Aorta (tissue), 5 donors: Measurements from ENCODE around the gene IL22RA2. TPM values are rescaled to one million over a fixed set of nuclear protein-coding genes. Genes with fewer than 3 reads are reported as not detected.

Experiments
- ATAC-seq: fragments of 200-7000 bp; cut with Tn5 transposase; one replicate; pipeline ENCODE4 v1.9.1; 2022; ENCODE audit warnings: moderate library complexity; ENCODE audit not compliant: low FRiP score
- DNase-seq, 2 donors: peaks; one replicate each; pipeline ENCODE4 v3.0.0-alpha.2; 2020
- H3K27ac ChIP-seq, 2 donors: one replicate each; pipeline ENCODE4 v1.5.1; 2013; ENCODE audit warnings: low read length in 2 of 2, mild to moderate bottlenecking in 2 of 2, moderate library complexity in 2 of 2, control low read depth in 1 of 2, inconsistent platforms in 1 of 2, low read depth in 1 of 2
- H3K27me3 ChIP-seq, 2 donors: one replicate each; pipeline ENCODE4 v1.6.1; 2013; ENCODE audit warnings: control low read depth in 1 of 2, low read length in 1 of 2, mild to moderate bottlenecking in 1 of 2, moderate library complexity in 1 of 2; ENCODE audit not compliant: insufficient read depth in 2 of 2, control insufficient read depth in 1 of 2
- H3K36me3 ChIP-seq, 2 donors: one replicate each; pipeline ENCODE4 v1.6.1; 2013; ENCODE audit warnings: control low read depth in 1 of 2, low read length in 1 of 2, mild to moderate bottlenecking in 1 of 2; ENCODE audit not compliant: insufficient read depth in 2 of 2, control insufficient read depth in 1 of 2
- H3K4me1 ChIP-seq, 2 donors: one replicate each; pipeline ENCODE4 v1.6.1; 2013; ENCODE audit warnings: low read length in 2 of 2, control low read depth in 1 of 2, mild to moderate bottlenecking in 1 of 2, moderate library complexity in 1 of 2; ENCODE audit not compliant: insufficient read depth in 2 of 2, control insufficient read depth in 1 of 2
- H3K4me3 ChIP-seq, 2 donors: one replicate each; pipeline ENCODE4 v1.5.1; 2013; ENCODE audit warnings: low read length in 2 of 2, control low read depth in 1 of 2, mild to moderate bottlenecking in 1 of 2
- H3K9me3 ChIP-seq: one replicate; pipeline ENCODE4 v1.6.1; 2013; ENCODE audit warnings: mild to moderate bottlenecking, low read length; ENCODE audit not compliant: control insufficient read depth
- WGBS, 2 donors: extraction: QIAGEN DNeasy Blood & Tissue Kit; methylation state at CpG; one replicate each; pipeline ENCODE4 v1.1.7; 2013; 5-methylcytosine and 5-hydroxymethylcytosine counted together
- intact Hi-C, 2 donors: fragments of 100-400 bp; cut with DNase I; formaldehyde crosslinking; loops; one replicate each; pipeline versions ENCODE4 v1.14.2 to v1.15.0; 2022
- polyA plus RNA-seq, 2 donors: library from polyadenylated mRNA; stranded (reverse); fragments of 200-250 nt; gene quantifications; one replicate each; pipeline ENCODE4 v1.2.3, GENCODE V29; 2013
- total RNA-seq, 2 donors: library from RNA; stranded (reverse); fragmentation: NEBNext Ultra II Directional; extraction: Animal tissue kit (Norgen Biotek cat#: 25700); gene quantifications; one replicate each; pipeline ENCODE4 v1.2.1, GENCODE V29; 2021
- donor health status: healthy with polysubstance abuse.
- donor health status: Bipolar disorder and iron deficiency.
- donor health status: DM: no; HTN: no; CAD: no.
- donor health status: DM: no; HTN: no; CAD: no.
- donor health status: DM: yes; HTN: yes; CAD: no.

Gene IL22RA2
- total and polyA plus RNA-seq, 4 donors = not detected

- H3K4me3 ChIP-seq = no peak overlapping the region
- intact Hi-C loops = no loop called here
These were observed 33.1 kb upstream of the IL22RA2 start for GRCh38 chr6:137206577-137206976.

GRCh38 chr6:137203256-137203655 lies 29.8 kb upstream of the IL22RA2 start:
- H3K9me3 ChIP-seq = no peaks in the 10 kb centered on the region
- no peaks in the 10 kb centered on the region for H3K4me1 ChIP-seq
- no peak overlapping the region for H3K27ac ChIP-seq
- H3K36me3 ChIP-seq = peaks cover 0 to 3% of the 10 kb centered on the region in 2 donors
- DNase-seq = no peak
- H3K27me3 ChIP-seq = no peaks in the 10 kb centered on the region
- ATAC-seq = no peak
- intact Hi-C loops = no loop called here
- no peak overlapping the region for H3K4me3 ChIP-seq
- WGBS, 2 donors = 88 to 91% methylated on average over 2 of the region's 2 CpGs

More at GRCh38 chr6:137206577-137206976, 33.1 kb upstream of the IL22RA2 start:
- no peaks in the 10 kb centered on the region for H3K9me3 ChIP-seq
- H3K27me3 ChIP-seq = no peaks in the 10 kb centered on the region
- peaks cover 0 to 2% of the 10 kb centered on the region in 2 donors for H3K36me3 ChIP-seq
- ATAC-seq (no peak), DNase-seq (no peak)
- WGBS, 2 donors = 0 to 4% methylated on average over 1 of the region's 1 CpG
- no peak overlapping the region for H3K27ac ChIP-seq
- H3K4me1 ChIP-seq = peaks cover 0 to 4% of the 10 kb centered on the region in 2 donors

GRCh38 chr6:137202078-137202477 lies 28.6 kb upstream of the IL22RA2 start:
- ATAC-seq (no peak), DNase-seq (no peak)
- no peaks in the 10 kb centered on the region for H3K27me3 ChIP-seq
- no peak overlapping the region for H3K27ac ChIP-seq
- no peak overlapping the region for H3K4me3 ChIP-seq
- no peaks in the 10 kb centered on the region for H3K9me3 ChIP-seq
- no peaks in the 10 kb centered on the region for H3K4me1 ChIP-seq
- H3K36me3 ChIP-seq = peaks cover 0 to 3% of the 10 kb centered on the region in 2 donors
- intact Hi-C loops = no loop called here
- 78 to 80% methylated on average over 6 of the region's 6 CpGs for WGBS, 2 donors

DNA sequence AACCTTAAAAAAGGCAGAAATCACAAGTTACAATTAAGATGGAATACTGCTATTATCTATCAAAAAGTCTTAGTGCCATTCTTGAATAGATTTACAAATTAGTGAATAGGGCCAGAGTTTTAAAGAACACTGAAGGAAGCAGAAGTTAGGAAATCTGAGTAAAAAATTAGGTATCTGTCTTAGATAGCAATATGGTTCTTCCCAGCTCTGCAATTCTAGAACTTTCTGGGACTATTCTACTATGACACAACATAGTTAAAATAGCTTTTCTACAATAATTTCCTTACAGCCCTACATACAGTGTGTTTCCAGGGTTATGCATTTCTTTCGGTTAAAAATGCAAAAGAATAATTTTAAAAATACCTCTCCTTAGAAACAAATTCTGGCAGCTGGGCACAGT lies 27.6 kb upstream of the IL22RA2 start:
- Histone ChIP-seq H3K27me3 (no peaks in the 10 kb centered on the region), H3K4me3 (no peak overlapping the region), H3K27ac (no peak overlapping the region), H3K36me3 (peaks cover 0 to 3% of the 10 kb centered on the region in 2 donors), H3K9me3 (no peaks in the 10 kb centered on the region), H3K4me1 (no peaks in the 10 kb centered on the region)
- ATAC-seq = no peak
- WGBS, 2 donors = 66 to 86% methylated on average over 1 of the region's 1 CpG
- intact Hi-C loops = no loop called here
- no peak for DNase-seq

DNA sequence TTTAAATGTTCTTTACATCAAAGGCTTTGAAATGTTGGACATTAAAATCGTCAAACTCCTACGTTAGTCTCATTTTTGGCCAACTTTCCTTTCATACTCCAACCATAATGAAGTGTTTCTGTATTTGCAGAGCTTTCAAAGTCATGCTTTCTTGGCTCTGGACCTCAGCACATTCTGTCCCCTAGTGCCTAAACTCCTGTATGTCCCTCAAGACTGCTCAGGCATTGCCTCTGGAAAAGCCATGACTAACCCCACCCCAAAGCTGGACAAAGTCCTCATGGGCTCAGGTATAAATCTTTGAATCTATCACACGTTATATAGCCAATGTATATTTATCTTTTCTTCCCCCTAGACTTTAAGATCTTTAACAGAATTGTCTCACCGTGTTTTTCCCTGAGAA lies 26.8 kb upstream of the IL22RA2 start:
- H3K9me3 ChIP-seq = no peaks in the 10 kb centered on the region
- no peak overlapping the region for H3K27ac ChIP-seq
- H3K4me3 ChIP-seq = no peak overlapping the region
- H3K36me3 ChIP-seq = peaks cover 0 to 3% of the 10 kb centered on the region in 2 donors
- intact Hi-C loops = no loop called here
- DNase-seq (no peak), ATAC-seq (no peak)
- no peaks in the 10 kb centered on the region for H3K4me1 ChIP-seq
- H3K27me3 ChIP-seq = no peaks in the 10 kb centered on the region
- WGBS, 2 donors = 81 to 90% methylated on average over 4 of the region's 4 CpGs

DNA sequence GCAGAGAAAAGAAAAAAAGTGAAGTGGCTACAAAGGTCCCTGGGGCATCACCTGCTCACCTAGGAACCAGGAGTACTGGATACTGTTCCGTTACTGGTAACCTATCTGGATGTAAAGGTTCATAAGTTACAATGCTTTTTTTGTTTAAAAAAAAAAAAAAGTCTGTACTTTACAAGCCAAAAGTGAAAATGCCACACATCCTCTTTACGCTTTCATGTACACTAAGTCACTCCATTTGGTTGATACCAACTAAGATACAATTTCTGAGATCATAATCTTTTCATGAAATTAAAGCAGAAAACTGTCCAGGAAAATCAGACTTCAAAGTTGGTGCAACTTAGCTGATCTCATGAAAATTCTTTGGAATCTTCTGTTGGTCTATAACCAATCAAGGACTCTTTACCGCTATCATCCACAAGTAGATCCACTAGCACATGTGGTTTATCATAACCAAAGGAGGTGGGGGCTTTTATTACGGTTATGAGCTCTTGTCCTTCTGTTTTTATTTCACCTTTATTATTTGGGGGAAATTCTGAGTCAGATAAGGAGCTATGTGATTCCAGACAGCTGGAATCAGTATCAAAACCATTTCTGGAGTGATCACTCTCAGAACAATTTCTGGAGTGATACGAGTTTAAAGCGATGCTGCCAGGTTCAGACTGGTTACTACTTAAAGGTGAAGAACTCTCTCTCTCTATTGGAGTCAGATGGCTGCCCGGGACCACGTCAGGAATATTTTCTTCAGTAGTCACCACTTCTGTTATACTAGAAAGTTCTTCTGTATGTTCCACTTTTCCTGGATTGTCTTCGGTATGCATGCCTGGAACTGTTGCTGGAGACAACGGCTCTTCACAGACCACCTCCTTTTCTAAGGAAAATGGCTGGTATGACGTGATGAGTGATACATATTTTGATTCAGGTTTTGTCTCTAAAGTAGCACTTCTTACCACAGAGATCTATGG lies 24.5 kb upstream of the IL22RA2 start:
- Histone ChIP-seq H3K27me3 (no peaks in the 10 kb centered on the region), H3K36me3 (peaks cover 0 to 2% of the 10 kb centered on the region in 2 donors), H3K4me3 (no peak overlapping the region), H3K4me1 (no peaks in the 10 kb centered on the region), H3K9me3 (no peaks in the 10 kb centered on the region), H3K27ac (no peak overlapping the region)
- intact Hi-C loops = no loop called here
- no peak for ATAC-seq
- 91% methylated on average over 11 of the region's 11 CpGs for WGBS, 2 donors
- DNase-seq = no peak

- Histone ChIP-seq H3K9me3 (no peaks in the 10 kb centered on the region), H3K4me1 (peaks cover 0 to 3% of the 10 kb centered on the region in 2 donors), H3K27ac (no peak overlapping the region), H3K27me3 (no peaks in the 10 kb centered on the region), H3K36me3 (no peaks in the 10 kb centered on the region), H3K4me3 (no peak overlapping the region)
- 70 to 73% methylated on average over 5 of the region's 5 CpGs for WGBS, 2 donors
- intact Hi-C loops = no loop called here
- ATAC-seq (no peak), DNase-seq (no peak)
These were observed 20.0 kb upstream of the IL22RA2 start for GRCh38 chr6:137193256-137194070.

GRCh38 chr6:137192821-137193220 lies 19.4 kb upstream of the IL22RA2 start:
- H3K9me3 ChIP-seq = no peaks in the 10 kb centered on the region
- H3K36me3 ChIP-seq = no peaks in the 10 kb centered on the region
- H3K4me1 ChIP-seq = peaks cover 0 to 3% of the 10 kb centered on the region in 2 donors
- ATAC-seq = no peak
- WGBS, 2 donors = 89 to 90% methylated on average over 4 of the region's 4 CpGs
- no peak overlapping the region for H3K4me3 ChIP-seq
- intact Hi-C loops = no loop called here
- no peak overlapping the region for H3K27ac ChIP-seq
- no peaks in the 10 kb centered on the region for H3K27me3 ChIP-seq
- DNase-seq = no peak
